H9 (cell line): ENCODE data around the gene KLHDC1. TPM values are rescaled to one million over a fixed set of nuclear protein-coding genes. Genes with fewer than 3 reads are reported as not detected.

ENCODE experiments used
- DNase-seq: peaks from one replicate; pipeline ENCODE4 v3.0.0-alpha.2; 2017
- H2AFZ ChIP-seq: one replicate; pipeline ENCODE4 v1.6.1; 2013; ENCODE audit warnings: mild to moderate bottlenecking, low read length, control low read depth, moderate library complexity
- H2AK5ac ChIP-seq: 2 replicates; pipeline ENCODE4 v1.6.1; 2013; ENCODE audit warnings: low read length, control low read depth, mixed read lengths; ENCODE audit not compliant: insufficient read length
- H2BK120ac ChIP-seq: one replicate; pipeline ENCODE4 v1.6.1; 2013; ENCODE audit warnings: low read depth, mild to moderate bottlenecking, low read length, control low read depth, inconsistent platforms; ENCODE audit not compliant: poor library complexity, severe bottlenecking
- H2BK12ac ChIP-seq: 2 replicates; pipeline ENCODE4 v1.6.1; 2013; ENCODE audit warnings: low read length, control low read depth, mixed read lengths, low read depth; ENCODE audit not compliant: insufficient read length
- H2BK15ac ChIP-seq: 2 replicates; pipeline ENCODE4 v1.6.1; 2013; ENCODE audit warnings: low read depth, low read length, control low read depth
- H2BK20ac ChIP-seq: one replicate; pipeline ENCODE4 v1.6.1; 2013; ENCODE audit warnings: low read depth, mild to moderate bottlenecking, low read length, control low read depth, inconsistent platforms; ENCODE audit not compliant: poor library complexity, severe bottlenecking
- H2BK5ac ChIP-seq: 2 replicates; pipeline ENCODE4 v1.6.1; 2013; ENCODE audit warnings: low read length, control low read depth, mixed read lengths; ENCODE audit not compliant: insufficient read length
- H3K14ac ChIP-seq: 2 replicates; pipeline ENCODE4 v1.6.1; 2013; ENCODE audit warnings: low read length, control low read depth; ENCODE audit not compliant: insufficient read depth
- H3K18ac ChIP-seq: 2 replicates; pipeline ENCODE4 v1.6.1; 2013; ENCODE audit warnings: low read depth, mild to moderate bottlenecking, mixed read lengths, low read length, control low read depth; ENCODE audit not compliant: insufficient read length
- H3K23ac ChIP-seq: 2 replicates; pipeline ENCODE4 v1.6.1; 2013; ENCODE audit warnings: low read length, control low read depth, mixed read lengths, low read depth; ENCODE audit not compliant: insufficient read length
- H3K23me2 ChIP-seq: 2 replicates; pipeline ENCODE4 v1.6.1; 2013; ENCODE audit warnings: low read depth, mild to moderate bottlenecking, mixed read lengths, low read length, control low read depth; ENCODE audit not compliant: insufficient read length, poor library complexity, severe bottlenecking
- H3K27ac ChIP-seq: 2 replicates; pipeline ENCODE4 v1.5.1; 2013; ENCODE audit warnings: low read length, control low read depth, mixed read lengths, low read depth; ENCODE audit not compliant: insufficient read length
- H3K27me3 ChIP-seq: 2 replicates; pipeline ENCODE4 v1.6.1; 2013; ENCODE audit warnings: low read length, control low read depth, inconsistent platforms; ENCODE audit not compliant: insufficient read depth
- H3K4ac ChIP-seq: 2 replicates; pipeline ENCODE4 v1.6.1; 2013; ENCODE audit warnings: low read depth, mild to moderate bottlenecking, control low read depth, inconsistent platforms, low read length, moderate library complexity
- H3K4me1 ChIP-seq: 2 replicates; pipeline ENCODE4 v1.6.1; 2013; ENCODE audit warnings: low read length, control low read depth, inconsistent platforms; ENCODE audit not compliant: insufficient read depth
- H3K4me2 ChIP-seq: 2 replicates; pipeline ENCODE4 v1.6.1; 2013; ENCODE audit warnings: low read length, control low read depth, mixed read lengths; ENCODE audit not compliant: insufficient read length, insufficient read depth
- H3K56ac ChIP-seq: 2 replicates; pipeline ENCODE4 v1.6.1; 2013; ENCODE audit warnings: low read depth, mild to moderate bottlenecking, mixed read lengths, low read length, control low read depth; ENCODE audit not compliant: insufficient read length
- H3K79me1 ChIP-seq: 2 replicates; pipeline ENCODE4 v1.6.1; 2013; ENCODE audit warnings: low read depth, mild to moderate bottlenecking, moderate library complexity, low read length, control low read depth, inconsistent platforms; ENCODE audit not compliant: insufficient read depth, poor library complexity, severe bottlenecking
- H3K79me2 ChIP-seq: 2 replicates; pipeline ENCODE4 v1.6.1; 2013; ENCODE audit warnings: low read length, control low read depth, inconsistent platforms; ENCODE audit not compliant: insufficient read depth
- H3K9ac ChIP-seq: 2 replicates; pipeline ENCODE4 v1.6.1; 2013; ENCODE audit warnings: low read length, control low read depth, mixed read lengths; ENCODE audit not compliant: insufficient read length; ENCODE audit errors: extremely low read depth
- H3K9me3 ChIP-seq: one replicate; pipeline ENCODE4 v1.6.1; 2013; ENCODE audit warnings: low read depth, low read length, inconsistent platforms; ENCODE audit not compliant: control insufficient read depth
- H3T11ph ChIP-seq: one replicate; pipeline ENCODE4 v1.6.1; 2013; ENCODE audit warnings: mild to moderate bottlenecking, low read length, control low read depth, inconsistent platforms
- H4K20me1 ChIP-seq: one replicate; pipeline ENCODE4 v1.6.1; 2013; ENCODE audit not compliant: control insufficient read depth, insufficient read length, insufficient read depth
- H4K5ac ChIP-seq: 2 replicates; pipeline ENCODE4 v1.6.1; 2013; ENCODE audit warnings: low read depth, mild to moderate bottlenecking, mixed read lengths, low read length, control low read depth; ENCODE audit not compliant: insufficient read length
- H4K8ac ChIP-seq: replicated peaks from 2 replicates; pipeline ENCODE4 v1.6.1; 2013; ENCODE audit warnings: low read length, control low read depth, mixed read lengths, low read depth; ENCODE audit not compliant: insufficient read length
- H4K91ac ChIP-seq: 2 replicates; pipeline ENCODE4 v1.6.1; 2013; ENCODE audit warnings: low read depth, mild to moderate bottlenecking, moderate library complexity, mixed read lengths, low read length, control low read depth; ENCODE audit not compliant: insufficient read length
- H3K27ac Mint-ChIP-seq, 3 experiments: 2 replicates in 2 of 3; 3 replicates in 1 of 3; pipeline ENCODE4 v1.8.0; 2020 to 2021; ENCODE audit warnings: mixed read lengths in 3 of 3, mild to moderate bottlenecking in 1 of 3, moderate library complexity in 1 of 3
- H3K27me3 Mint-ChIP-seq: 2 replicates; pipeline ENCODE4 v1.8.0; 2021; ENCODE audit warnings: low read depth, mild to moderate bottlenecking, moderate library complexity, mixed read lengths
- H3K36me3 Mint-ChIP-seq, 3 experiments: 2 replicates in 2 of 3; 3 replicates in 1 of 3; pipeline ENCODE4 v1.8.0; 2020 to 2021; ENCODE audit warnings: low read depth in 3 of 3, mixed read lengths in 3 of 3; ENCODE audit not compliant: insufficient read depth in 1 of 3
- H3K4me1 Mint-ChIP-seq, 2 experiments: 2 replicates each; pipeline ENCODE4 v1.8.0; 2020; ENCODE audit warnings: mixed read lengths in 2 of 2
- H3K4me3 Mint-ChIP-seq, 2 experiments: 2 replicates in 1 of 2; 3 replicates in 1 of 2; pipeline ENCODE4 v1.8.0; 2020 to 2021; ENCODE audit warnings: mild to moderate bottlenecking in 2 of 2, mixed read lengths in 2 of 2, moderate library complexity in 1 of 2
- H3K9me3 Mint-ChIP-seq, 2 experiments: 2 replicates in 1 of 2; 3 replicates in 1 of 2; pipeline ENCODE4 v1.8.0; 2020; ENCODE audit warnings: mild to moderate bottlenecking in 2 of 2, mixed read lengths in 2 of 2, moderate library complexity in 1 of 2
- WGBS: extraction: QIAGEN DNeasy Blood & Tissue Kit; methylation state at CpG from one replicate; pipeline ENCODE4 v1.1.7; 2013; ENCODE audit warnings: missing lambda C conversion rate, low lambda C conversion rate, mixed read lengths; ENCODE audit not compliant: insufficient read length; ENCODE audit errors: extremely low coverage; 5-methylcytosine and 5-hydroxymethylcytosine counted together
- total RNA-seq: library from RNA; stranded (reverse); gene quantifications from 2 replicates; pipeline ENCODE4 v1.2.1, GENCODE V29; 2021
- TF ChIP-seq, protein P1 (sequence below): fragments of 200-600 bp; sonication (generic); conservative IDR thresholded peaks from 3 replicates; pipeline ENCODE4 v1.8.0; 2021; ENCODE audit warnings: antibody characterized with exemption, mild to moderate bottlenecking

Gene KLHDC1
- total RNA-seq, 1 experiment from 2014 or later: not detected

DNA sequence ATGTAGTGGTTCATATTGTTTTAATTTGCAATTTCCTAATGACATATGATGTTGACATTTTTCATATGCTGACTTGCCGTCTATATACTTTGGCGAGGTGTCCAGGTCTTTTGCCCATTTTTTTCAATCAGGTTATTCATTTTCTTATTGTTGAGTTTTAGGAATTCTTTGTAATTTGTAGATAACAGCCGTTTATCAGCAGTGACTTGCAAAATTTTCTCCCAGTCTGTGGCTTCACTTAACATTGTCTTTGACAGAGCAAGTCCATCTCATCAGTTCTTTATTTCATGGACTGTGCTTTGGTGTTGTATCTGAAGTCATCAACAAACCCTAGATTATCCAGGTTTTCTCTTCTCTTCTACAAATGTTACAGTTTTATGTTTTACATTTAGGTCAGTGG is 62.5 kb downstream of the KLHDC1 start:
- no peaks in the 10 kb centered on the region for H3K9me3 ChIP-seq
- no peak overlapping the region for H2BK20ac ChIP-seq
- H2BK15ac ChIP-seq: no peak overlapping the region
- H3K23ac ChIP-seq: no peak overlapping the region
- WGBS: no CpG with 5 or more reads among the region's 3 CpGs
- no peak overlapping the region for H3K9ac ChIP-seq
- no peak overlapping the region for H2AK5ac ChIP-seq
- no peaks in the 10 kb centered on the region for H3K36me3 Mint-ChIP-seq
- H3K79me1 ChIP-seq: no peaks in the 10 kb centered on the region
- H3K79me2 ChIP-seq: no peaks in the 10 kb centered on the region
- no peaks in the 10 kb centered on the region for H3K9me3 Mint-ChIP-seq
- H2BK5ac ChIP-seq: no peak overlapping the region
- no peak overlapping the region for H2AFZ ChIP-seq
- H4K5ac ChIP-seq: no peak overlapping the region
- no peak overlapping the region for H2BK12ac ChIP-seq
- no peaks in the 10 kb centered on the region for H3K4me1 Mint-ChIP-seq
- H3K23me2 ChIP-seq: no peaks in the 10 kb centered on the region
- H3K18ac ChIP-seq: no peak overlapping the region
- no peaks in the 10 kb centered on the region for H4K20me1 ChIP-seq
- no peak overlapping the region for H3K27ac ChIP-seq
- no peak overlapping the region for H4K8ac ChIP-seq
- H3T11ph ChIP-seq: no peak overlapping the region
- H2BK120ac ChIP-seq: no peak overlapping the region
- H4K91ac ChIP-seq: no peak overlapping the region
- H3K4me3 Mint-ChIP-seq: no peak overlapping the region
- no peaks in the 10 kb centered on the region for H3K27me3 ChIP-seq
- H3K27me3 Mint-ChIP-seq: no peaks in the 10 kb centered on the region
- H3K14ac ChIP-seq: no peak overlapping the region
- no peaks in the 10 kb centered on the region for H3K4me1 ChIP-seq
- H3K4ac ChIP-seq: no peak overlapping the region
- no peak overlapping the region for H3K56ac ChIP-seq
- H3K4me2 ChIP-seq: no peak overlapping the region
- no peak overlapping the region for H3K27ac Mint-ChIP-seq
- TF ChIP-seq, protein P1, sequence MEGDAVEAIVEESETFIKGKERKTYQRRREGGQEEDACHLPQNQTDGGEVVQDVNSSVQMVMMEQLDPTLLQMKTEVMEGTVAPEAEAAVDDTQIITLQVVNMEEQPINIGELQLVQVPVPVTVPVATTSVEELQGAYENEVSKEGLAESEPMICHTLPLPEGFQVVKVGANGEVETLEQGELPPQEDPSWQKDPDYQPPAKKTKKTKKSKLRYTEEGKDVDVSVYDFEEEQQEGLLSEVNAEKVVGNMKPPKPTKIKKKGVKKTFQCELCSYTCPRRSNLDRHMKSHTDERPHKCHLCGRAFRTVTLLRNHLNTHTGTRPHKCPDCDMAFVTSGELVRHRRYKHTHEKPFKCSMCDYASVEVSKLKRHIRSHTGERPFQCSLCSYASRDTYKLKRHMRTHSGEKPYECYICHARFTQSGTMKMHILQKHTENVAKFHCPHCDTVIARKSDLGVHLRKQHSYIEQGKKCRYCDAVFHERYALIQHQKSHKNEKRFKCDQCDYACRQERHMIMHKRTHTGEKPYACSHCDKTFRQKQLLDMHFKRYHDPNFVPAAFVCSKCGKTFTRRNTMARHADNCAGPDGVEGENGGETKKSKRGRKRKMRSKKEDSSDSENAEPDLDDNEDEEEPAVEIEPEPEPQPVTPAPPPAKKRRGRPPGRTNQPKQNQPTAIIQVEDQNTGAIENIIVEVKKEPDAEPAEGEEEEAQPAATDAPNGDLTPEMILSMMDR: no peak
- no peak for DNase-seq
